ENCODE data around the gene DPF1.
"Not testable (repeated sequence)": the region's sequence is repeated elsewhere in the genome, so short reads cannot be mapped to it uniquely, and the experiment has no call there.

The DPF1 gene

GRCh38 chr19:38250428-38250820 lies 26.4 kb upstream of the DPF1 start:
- no peak for DNase-seq

GRCh38 chr19:38248421-38248820 lies 24.4 kb upstream of the DPF1 start:
- no peak for DNase-seq

- no peak for DNase-seq
These were observed 23.8 kb upstream of the DPF1 start for GRCh38 chr19:38247734-38248268.

- no peak for DNase-seq
These were observed 23.1 kb upstream of the DPF1 start for GRCh38 chr19:38247126-38247525.

GRCh38 chr19:38245826-38246498 lies 21.9 kb upstream of the DPF1 start:
- no peak for DNase-seq

GRCh38 chr19:38243279-38243673 lies 19.3 kb upstream of the DPF1 start:
- DNase-seq, result no peak

GRCh38 chr19:38239816-38240215 lies 15.8 kb upstream of the DPF1 start:
- no peak for DNase-seq

- DNase-seq, result no peak
These were observed 10.6 kb upstream of the DPF1 start for GRCh38 chr19:38234615-38235014.

GRCh38 chr19:38233740-38234251 lies 9.8 kb upstream of the DPF1 start:
- peak; percentile 81 for DNase-seq

- DNase-seq, result no peak
These were observed 7.9 kb upstream of the DPF1 start for GRCh38 chr19:38231918-38232317.

GRCh38 chr19:38230506-38231133 lies 6.6 kb upstream of the DPF1 start:
- DNase-seq, result not testable (repeated sequence)

GRCh38 chr19:38229585-38230073 lies 5.6 kb upstream of the DPF1 start:
- DNase-seq, result peak; percentile 78

- DNase-seq, result no peak
These were observed 4.7 kb upstream of the DPF1 start for GRCh38 chr19:38228491-38229439.

GRCh38 chr19:38228005-38228377 lies 4.0 kb upstream of the DPF1 start:
- DNase-seq, result no peak

- no peak for DNase-seq
These were observed 3.4 kb upstream of the DPF1 start for GRCh38 chr19:38227287-38228004.

GRCh38 chr19:38224863-38225218 lies 819 bp upstream of the DPF1 start:
- DNase-seq, result not testable (repeated sequence)

GRCh38 chr19:38223617-38224013 lies 407 bp downstream of the DPF1 start:
- no peak for DNase-seq

GRCh38 chr19:38223119-38223523 lies 901 bp downstream of the DPF1 start:
- no peak for DNase-seq

- DNase-seq, result no peak
These were observed 1.8 kb downstream of the DPF1 start for GRCh38 chr19:38221919-38222830.

- DNase-seq, result no peak
These were observed 2.6 kb downstream of the DPF1 start for GRCh38 chr19:38221421-38221820.

GRCh38 chr19:38219221-38219620 lies 4.8 kb downstream of the DPF1 start:
- no peak for DNase-seq

Measured in activated CD4-positive, alpha-beta T cell treated with anti-CD3 and anti-CD28 coated beads, Interleukin-2, amount 50 U/mL, for 16 hours (primary cell).